ENCODE measurements around the gene HRH2.

The HRH2 gene

DNA sequence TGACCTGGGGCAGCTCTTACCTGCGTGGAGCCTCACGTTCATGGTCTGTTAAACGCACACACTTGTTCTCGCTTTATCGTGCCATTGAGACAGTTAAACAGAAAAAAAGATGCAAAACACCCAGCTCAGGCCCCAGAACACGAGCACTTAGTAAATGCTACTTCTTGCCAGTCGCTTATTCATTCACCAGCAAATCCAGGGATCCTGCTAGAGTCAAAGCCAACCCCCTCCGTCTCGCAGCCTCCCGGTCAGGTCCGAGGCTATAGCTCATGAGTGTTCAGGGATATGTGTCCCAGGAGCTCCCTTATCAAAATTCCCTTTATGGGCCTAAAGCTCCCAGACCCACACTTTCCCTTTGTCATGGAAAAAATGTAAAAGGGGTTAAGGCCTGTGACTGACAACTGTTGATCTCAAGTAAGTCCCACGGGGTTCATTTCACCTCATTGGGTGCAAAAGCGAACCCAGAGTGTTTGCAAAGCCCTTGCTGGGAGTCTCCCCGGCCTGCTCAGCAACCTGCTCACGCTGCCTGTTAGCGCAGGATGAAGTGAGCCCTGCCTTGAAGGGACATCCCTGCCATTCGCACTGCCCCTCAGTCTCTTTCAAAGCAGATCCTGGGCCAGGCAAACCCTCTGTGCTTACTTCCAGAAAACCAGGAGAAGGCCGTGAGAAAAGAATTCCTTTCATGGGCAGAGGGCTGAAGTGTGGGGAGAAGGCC is 40.7 kb downstream of the HRH2 start:
- TF ChIP-seq GABPA (IDR thresholded peaks at IDR 0.05; ENCODE audit: low read depth) = no peak
- no peak for TF ChIP-seq SPI1 (IDR thresholded peaks at IDR 0.05; ENCODE audit: borderline replicate concordance, low read depth)
- TF ChIP-seq POLR2AphosphoS5 (IDR thresholded peaks at IDR 0.05; ENCODE audit: low read depth) = no peak
- TF ChIP-seq, protein P1, sequence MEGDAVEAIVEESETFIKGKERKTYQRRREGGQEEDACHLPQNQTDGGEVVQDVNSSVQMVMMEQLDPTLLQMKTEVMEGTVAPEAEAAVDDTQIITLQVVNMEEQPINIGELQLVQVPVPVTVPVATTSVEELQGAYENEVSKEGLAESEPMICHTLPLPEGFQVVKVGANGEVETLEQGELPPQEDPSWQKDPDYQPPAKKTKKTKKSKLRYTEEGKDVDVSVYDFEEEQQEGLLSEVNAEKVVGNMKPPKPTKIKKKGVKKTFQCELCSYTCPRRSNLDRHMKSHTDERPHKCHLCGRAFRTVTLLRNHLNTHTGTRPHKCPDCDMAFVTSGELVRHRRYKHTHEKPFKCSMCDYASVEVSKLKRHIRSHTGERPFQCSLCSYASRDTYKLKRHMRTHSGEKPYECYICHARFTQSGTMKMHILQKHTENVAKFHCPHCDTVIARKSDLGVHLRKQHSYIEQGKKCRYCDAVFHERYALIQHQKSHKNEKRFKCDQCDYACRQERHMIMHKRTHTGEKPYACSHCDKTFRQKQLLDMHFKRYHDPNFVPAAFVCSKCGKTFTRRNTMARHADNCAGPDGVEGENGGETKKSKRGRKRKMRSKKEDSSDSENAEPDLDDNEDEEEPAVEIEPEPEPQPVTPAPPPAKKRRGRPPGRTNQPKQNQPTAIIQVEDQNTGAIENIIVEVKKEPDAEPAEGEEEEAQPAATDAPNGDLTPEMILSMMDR (IDR thresholded peaks at IDR 0.05; ENCODE audit: insufficient read depth, low read length) = no peak
- TF ChIP-seq, protein P2, sequence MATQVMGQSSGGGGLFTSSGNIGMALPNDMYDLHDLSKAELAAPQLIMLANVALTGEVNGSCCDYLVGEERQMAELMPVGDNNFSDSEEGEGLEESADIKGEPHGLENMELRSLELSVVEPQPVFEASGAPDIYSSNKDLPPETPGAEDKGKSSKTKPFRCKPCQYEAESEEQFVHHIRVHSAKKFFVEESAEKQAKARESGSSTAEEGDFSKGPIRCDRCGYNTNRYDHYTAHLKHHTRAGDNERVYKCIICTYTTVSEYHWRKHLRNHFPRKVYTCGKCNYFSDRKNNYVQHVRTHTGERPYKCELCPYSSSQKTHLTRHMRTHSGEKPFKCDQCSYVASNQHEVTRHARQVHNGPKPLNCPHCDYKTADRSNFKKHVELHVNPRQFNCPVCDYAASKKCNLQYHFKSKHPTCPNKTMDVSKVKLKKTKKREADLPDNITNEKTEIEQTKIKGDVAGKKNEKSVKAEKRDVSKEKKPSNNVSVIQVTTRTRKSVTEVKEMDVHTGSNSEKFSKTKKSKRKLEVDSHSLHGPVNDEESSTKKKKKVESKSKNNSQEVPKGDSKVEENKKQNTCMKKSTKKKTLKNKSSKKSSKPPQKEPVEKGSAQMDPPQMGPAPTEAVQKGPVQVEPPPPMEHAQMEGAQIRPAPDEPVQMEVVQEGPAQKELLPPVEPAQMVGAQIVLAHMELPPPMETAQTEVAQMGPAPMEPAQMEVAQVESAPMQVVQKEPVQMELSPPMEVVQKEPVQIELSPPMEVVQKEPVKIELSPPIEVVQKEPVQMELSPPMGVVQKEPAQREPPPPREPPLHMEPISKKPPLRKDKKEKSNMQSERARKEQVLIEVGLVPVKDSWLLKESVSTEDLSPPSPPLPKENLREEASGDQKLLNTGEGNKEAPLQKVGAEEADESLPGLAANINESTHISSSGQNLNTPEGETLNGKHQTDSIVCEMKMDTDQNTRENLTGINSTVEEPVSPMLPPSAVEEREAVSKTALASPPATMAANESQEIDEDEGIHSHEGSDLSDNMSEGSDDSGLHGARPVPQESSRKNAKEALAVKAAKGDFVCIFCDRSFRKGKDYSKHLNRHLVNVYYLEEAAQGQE (IDR thresholded peaks at IDR 0.05; ENCODE audit: insufficient replicate concordance, low read depth) = no peak
- Histone ChIP-seq H3K4me3 (replicated peaks; ENCODE audit: insufficient read depth, low read length) (no peak overlapping the region), H3K27me3 (ENCODE audit: insufficient read depth, poor library complexity, severe bottlenecking) (no peaks in the 10 kb centered on the region), H3K27ac (replicated peaks) (no peak overlapping the region)
- no peak for DNase-seq (ENCODE audit: low read depth in 1 of 2, low spot score in 1 of 2)

DNA sequence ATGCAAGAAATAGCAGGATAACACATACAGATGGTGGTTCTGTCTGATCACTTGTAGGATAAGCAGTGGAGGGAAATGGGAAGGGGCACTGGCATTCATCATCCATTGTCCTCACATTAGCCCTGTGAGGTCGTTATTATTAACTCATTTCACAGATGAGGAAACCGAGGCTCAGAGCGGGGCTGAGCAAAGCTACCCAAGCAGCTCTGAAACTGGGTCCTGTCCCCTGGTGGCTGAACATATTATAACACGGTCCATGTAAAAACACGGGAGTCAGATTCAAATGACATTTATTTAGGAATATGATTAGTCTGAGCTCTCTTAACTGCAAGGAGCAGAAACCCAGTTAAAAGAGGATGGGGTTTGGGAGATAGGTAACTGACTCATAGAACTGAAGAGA is 43.1 kb downstream of the HRH2 start:
- Histone ChIP-seq H3K4me3 (replicated peaks; ENCODE audit: insufficient read depth, low read length) (no peak overlapping the region), H3K27ac (replicated peaks) (no peak overlapping the region), H3K27me3 (ENCODE audit: insufficient read depth, poor library complexity, severe bottlenecking) (no peaks in the 10 kb centered on the region)
- TF ChIP-seq POLR2AphosphoS5 (IDR thresholded peaks at IDR 0.05; ENCODE audit: low read depth) = no peak
- TF ChIP-seq, protein P2 (IDR thresholded peaks at IDR 0.05; ENCODE audit: insufficient replicate concordance, low read depth) = no peak
- no peak for TF ChIP-seq SPI1 (IDR thresholded peaks at IDR 0.05; ENCODE audit: borderline replicate concordance, low read depth)
- no peak for TF ChIP-seq GABPA (IDR thresholded peaks at IDR 0.05; ENCODE audit: low read depth)
- TF ChIP-seq, protein P1 (IDR thresholded peaks at IDR 0.05; ENCODE audit: insufficient read depth, low read length) = no peak
- DNase-seq (ENCODE audit: low read depth in 1 of 2, low spot score in 1 of 2) = no peak

DNA sequence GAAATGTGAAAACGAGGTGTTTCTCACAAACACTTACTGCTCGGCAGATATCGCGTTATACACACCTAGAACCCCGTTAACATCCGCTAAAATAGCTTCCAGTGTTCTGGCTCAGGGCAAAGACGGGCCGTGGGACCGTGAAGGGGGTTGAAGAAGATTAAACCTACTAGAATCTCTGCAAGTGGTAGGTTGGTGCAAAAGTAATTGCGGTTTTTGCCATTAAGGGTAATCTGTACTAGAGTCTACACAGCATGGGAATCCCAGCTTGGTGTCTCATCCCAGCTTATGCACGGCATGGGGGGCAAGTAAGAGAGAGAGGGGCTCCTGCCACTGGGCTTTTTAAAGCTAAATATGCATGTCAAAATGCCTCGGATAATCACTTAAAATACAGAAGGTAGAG is 43.9 kb downstream of the HRH2 start:
- H3K27ac ChIP-seq (replicated peaks) = no peak overlapping the region
- H3K4me3 ChIP-seq (replicated peaks; ENCODE audit: insufficient read depth, low read length) = no peak overlapping the region
- H3K27me3 ChIP-seq (ENCODE audit: insufficient read depth, poor library complexity, severe bottlenecking) = no peaks in the 10 kb centered on the region
- DNase-seq (ENCODE audit: low read depth in 1 of 2, low spot score in 1 of 2) = no peak
- TF ChIP-seq SPI1 (IDR thresholded peaks at IDR 0.05; ENCODE audit: borderline replicate concordance, low read depth) (no peak), GABPA (IDR thresholded peaks at IDR 0.05; ENCODE audit: low read depth) (no peak), POLR2AphosphoS5 (IDR thresholded peaks at IDR 0.05; ENCODE audit: low read depth) (no peak)
- TF ChIP-seq, protein P2 (IDR thresholded peaks at IDR 0.05; ENCODE audit: insufficient replicate concordance, low read depth) = no peak
- TF ChIP-seq, protein P1 (IDR thresholded peaks at IDR 0.05; ENCODE audit: insufficient read depth, low read length) = no peak

All from HL-60 (cell line).